NCI-H1417 (cell line): ENCODE measurements around the gene MAP3K14.

ENCODE experiments used
- DNase-seq, 3 experiments: peaks; one replicate each; lab custom pipeline; 2025; lab: John Stamatoyannopoulos, UW

MAP3K14 gene

GRCh38 chr17:45282683-45283644 is 33.9 kb downstream of the MAP3K14 start:
- DNase-seq, result peak; percentile 75 to 93 (median 76)

- DNase-seq, result no peak
Observed at GRCh38 chr17:45279898-45280297, 36.9 kb downstream of the MAP3K14 start.

GRCh38 chr17:45277992-45278391 is 38.8 kb downstream of the MAP3K14 start:
- DNase-seq, result no peak

- peak; percentile 73 to 93 (median 86) for DNase-seq
Observed at GRCh38 chr17:45277216-45277849, 39.5 kb downstream of the MAP3K14 start.

- no peak for DNase-seq
Observed at GRCh38 chr17:45276031-45276430, 40.8 kb downstream of the MAP3K14 start.

- DNase-seq, result no peak
Observed at GRCh38 chr17:45274033-45274432, 42.8 kb downstream of the MAP3K14 start.

GRCh38 chr17:45273551-45273957 is 43.3 kb downstream of the MAP3K14 start:
- no peak for DNase-seq

- DNase-seq, result no peak
Observed at GRCh38 chr17:45271603-45272002, 45.2 kb downstream of the MAP3K14 start.

- no peak for DNase-seq
Observed at GRCh38 chr17:45270828-45271418, 45.9 kb downstream of the MAP3K14 start.

GRCh38 chr17:45269912-45270311 is 46.9 kb downstream of the MAP3K14 start:
- DNase-seq, result no peak

- DNase-seq, result no peak
Observed at GRCh38 chr17:45267436-45268055, 49.3 kb downstream of the MAP3K14 start.

GRCh38 chr17:45266372-45266926 is 50.4 kb downstream of the MAP3K14 start:
- DNase-seq, result no peak

- DNase-seq, result no peak
Observed at GRCh38 chr17:45265821-45266220, 51.0 kb downstream of the MAP3K14 start.

- DNase-seq, result peak in 1 of 3 experiments; percentile 9
Observed at GRCh38 chr17:45264988-45265387, 51.8 kb downstream of the MAP3K14 start.

GRCh38 chr17:45264430-45264829 is 52.4 kb downstream of the MAP3K14 start:
- no peak for DNase-seq

- DNase-seq, result no peak
Observed at GRCh38 chr17:45263477-45263860, 53.4 kb downstream of the MAP3K14 start.

- DNase-seq, result no peak
Observed at GRCh38 chr17:45262516-45263476, 54.0 kb downstream of the MAP3K14 start.

- DNase-seq, result no peak
Observed at GRCh38 chr17:45261577-45262515, 55.0 kb downstream of the MAP3K14 start, which contains the start of gene SPATA32. SPATA32 (minus strand) TSS chr17:45262094; CDS start chr17:45262016, 78 bp downstream.

GRCh38 chr17:45260204-45260783 is 56.5 kb downstream of the MAP3K14 start:
- no peak for DNase-seq
